Measurements from ENCODE around the gene NUP107. TPM values are rescaled to one million over a fixed set of nuclear protein-coding genes. Genes with fewer than 3 reads are reported as not detected.

NUP107 gene
- total RNA-seq: 47.4 and 57.0 TPM in 2 replicates

GRCh38 chr12:68686595-68687521 lies at the start of gene NUP107:
TSS of gene NUP107 (plus strand) at chr12:68686978. CDS start at chr12:68687066, 88 bp downstream.

GRCh38 chr12:68745904-68746571 lies 59.3 kb downstream of the NUP107 start, which contains the start of gene SLC35E3:
TSS of gene SLC35E3 (plus strand) at chr12:68746176. CDS start at chr12:68746378, 202 bp downstream.

Other genes starting within 250 kb of the NUP107 start
- gene RAP1B, start 76.1 kb upstream of the NUP107 start, total RNA-seq: 146 and 216 TPM in 2 replicates
- gene SLC35E3, start 59.2 kb downstream of the NUP107 start, total RNA-seq: 1.8 and 2.4 TPM in 2 replicates
- 41.8 and 43.5 TPM in 2 replicates for gene MDM2, start 121.2 kb downstream of the NUP107 start, total RNA-seq
- 6.4 and 7.4 TPM in 2 replicates for gene CPM, start 246.2 kb downstream of the NUP107 start, total RNA-seq